ENCODE measurements around the gene COL2A1.

The COL2A1 gene

GRCh38 chr12:48003226-48004052, 837 bp downstream of the COL2A1 start:
- TF ChIP-seq, protein P1, sequence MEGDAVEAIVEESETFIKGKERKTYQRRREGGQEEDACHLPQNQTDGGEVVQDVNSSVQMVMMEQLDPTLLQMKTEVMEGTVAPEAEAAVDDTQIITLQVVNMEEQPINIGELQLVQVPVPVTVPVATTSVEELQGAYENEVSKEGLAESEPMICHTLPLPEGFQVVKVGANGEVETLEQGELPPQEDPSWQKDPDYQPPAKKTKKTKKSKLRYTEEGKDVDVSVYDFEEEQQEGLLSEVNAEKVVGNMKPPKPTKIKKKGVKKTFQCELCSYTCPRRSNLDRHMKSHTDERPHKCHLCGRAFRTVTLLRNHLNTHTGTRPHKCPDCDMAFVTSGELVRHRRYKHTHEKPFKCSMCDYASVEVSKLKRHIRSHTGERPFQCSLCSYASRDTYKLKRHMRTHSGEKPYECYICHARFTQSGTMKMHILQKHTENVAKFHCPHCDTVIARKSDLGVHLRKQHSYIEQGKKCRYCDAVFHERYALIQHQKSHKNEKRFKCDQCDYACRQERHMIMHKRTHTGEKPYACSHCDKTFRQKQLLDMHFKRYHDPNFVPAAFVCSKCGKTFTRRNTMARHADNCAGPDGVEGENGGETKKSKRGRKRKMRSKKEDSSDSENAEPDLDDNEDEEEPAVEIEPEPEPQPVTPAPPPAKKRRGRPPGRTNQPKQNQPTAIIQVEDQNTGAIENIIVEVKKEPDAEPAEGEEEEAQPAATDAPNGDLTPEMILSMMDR (IDR thresholded peaks at IDR 0.05; ENCODE audit: unreplicated experiment in 3 of 3), result no peak
- H3K4me1 Mint-ChIP-seq, result peaks cover 57% of the 10 kb centered on the region
- no peaks in the 10 kb centered on the region for H3K9me3 Mint-ChIP-seq
- H3K27ac Mint-ChIP-seq, result peak overlapping the region in 1 of 3 experiments; percentile 68
- peaks cover 8% of the 10 kb centered on the region for H3K36me3 Mint-ChIP-seq (ENCODE audit: low read depth)
- peaks cover 99% of the 10 kb centered on the region for H3K27me3 Mint-ChIP-seq (ENCODE audit: low read depth)
- H3K4me3 Mint-ChIP-seq, result peak overlapping the region; percentile 88

DNA sequence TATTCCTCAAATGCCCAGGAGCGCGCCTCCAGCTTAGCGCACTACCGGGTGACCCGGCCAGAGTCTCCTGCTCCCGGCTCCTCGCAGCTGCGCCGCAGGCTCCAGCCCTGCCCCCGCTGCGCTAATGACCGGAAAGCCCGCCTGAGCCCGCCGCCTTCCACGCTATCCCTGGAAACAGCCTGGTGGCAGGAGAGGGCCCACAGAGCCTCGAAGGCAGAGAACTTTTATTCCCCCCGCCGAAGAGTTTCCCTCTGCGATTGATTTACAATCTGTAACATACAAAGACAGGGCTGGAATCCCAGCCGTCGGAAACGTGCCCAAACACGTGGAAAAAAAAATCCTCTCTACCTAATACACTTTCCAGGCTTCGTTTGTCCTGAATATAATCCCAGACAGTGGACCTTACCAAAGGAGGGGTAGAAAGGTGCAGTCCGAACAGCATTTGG, 1.5 kb downstream of the COL2A1 start:
- Mint-ChIP-seq H3K27me3 (ENCODE audit: low read depth) (peaks cover 100% of the 10 kb centered on the region), H3K4me1 (peaks cover 57% of the 10 kb centered on the region), H3K4me3 (peak overlapping the region; percentile 88), H3K36me3 (ENCODE audit: low read depth) (peaks cover 14% of the 10 kb centered on the region), H3K9me3 (no peaks in the 10 kb centered on the region), H3K27ac (peak overlapping the region in 1 of 3 experiments; percentile 68)
- TF ChIP-seq, protein P1 (IDR thresholded peaks at IDR 0.05; ENCODE audit: unreplicated experiment in 3 of 3), result no peak

DNA sequence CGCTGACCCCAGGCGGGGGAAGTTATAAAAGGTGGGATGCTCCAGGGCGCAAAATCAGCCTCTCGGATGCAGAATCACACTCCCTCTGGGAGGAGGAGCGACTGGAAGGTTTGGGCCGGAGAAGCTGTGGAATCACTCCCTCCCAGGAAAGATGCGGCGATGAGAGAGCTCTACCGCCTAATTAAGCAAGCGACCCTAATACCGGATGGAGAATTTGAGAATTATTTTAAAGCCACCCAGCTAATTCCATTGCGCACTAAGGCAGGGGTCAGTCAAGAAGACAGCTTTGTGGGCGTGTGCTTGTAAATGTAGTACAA, 1.9 kb downstream of the COL2A1 start:
- TF ChIP-seq, protein P1 (IDR thresholded peaks at IDR 0.05; ENCODE audit: unreplicated experiment in 3 of 3), result no peak
- peaks cover 57% of the 10 kb centered on the region for H3K4me1 Mint-ChIP-seq
- H3K9me3 Mint-ChIP-seq, result no peaks in the 10 kb centered on the region
- H3K27me3 Mint-ChIP-seq (ENCODE audit: low read depth), result peaks cover 97% of the 10 kb centered on the region
- H3K27ac Mint-ChIP-seq, result peak overlapping the region in 1 of 3 experiments; percentile 65
- peaks cover 16% of the 10 kb centered on the region for H3K36me3 Mint-ChIP-seq (ENCODE audit: low read depth)
- H3K4me3 Mint-ChIP-seq, result peak overlapping the region; percentile 88

DNA sequence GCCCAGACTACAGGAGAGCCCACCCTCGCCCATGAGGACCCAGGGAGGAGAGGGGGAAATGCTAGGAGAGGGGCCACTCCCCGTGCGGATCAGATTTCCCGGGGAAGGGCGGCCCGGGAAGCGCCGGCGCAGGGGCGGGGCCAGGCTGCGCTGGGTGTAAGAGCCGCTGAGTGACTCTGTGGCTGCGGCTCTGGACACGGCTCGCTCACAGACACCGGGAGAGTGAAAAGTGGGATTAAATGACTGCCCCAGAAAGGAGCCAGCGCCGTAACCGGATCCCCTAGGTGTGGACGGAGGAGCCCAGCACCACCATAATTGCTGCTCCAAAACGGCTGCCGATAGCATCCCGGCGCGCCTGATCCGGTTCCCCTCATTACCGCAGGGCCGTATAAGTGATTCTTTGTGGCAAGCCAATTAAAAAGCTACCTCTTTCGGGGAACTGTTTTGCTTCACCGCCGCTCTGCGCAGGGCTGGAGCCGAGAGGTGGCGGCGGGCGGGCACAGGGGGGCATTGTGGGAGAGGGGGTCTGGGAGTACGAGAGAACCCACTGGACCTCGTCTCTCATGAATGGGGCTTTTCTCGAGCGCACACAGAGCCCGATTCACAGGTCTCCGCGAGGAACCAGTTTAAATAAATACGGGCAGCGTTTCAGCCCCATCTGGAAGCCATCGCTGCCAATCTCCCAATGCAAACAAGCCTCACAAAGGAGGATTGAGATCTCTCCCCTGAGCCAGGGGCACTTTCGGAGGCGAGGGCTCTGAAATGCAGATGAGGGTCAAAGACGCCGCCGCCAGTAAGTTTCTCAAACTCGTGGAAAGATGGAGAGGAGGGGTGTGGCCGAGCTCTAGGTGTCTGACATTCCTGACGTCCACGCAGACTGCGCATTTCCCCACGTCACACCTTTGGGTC, 2.5 kb downstream of the COL2A1 start:
- Mint-ChIP-seq H3K27ac (peak overlapping the region in 2 of 3 experiments; percentile 41 to 65), H3K4me1 (peaks cover 57% of the 10 kb centered on the region), H3K27me3 (ENCODE audit: low read depth) (peaks cover 91% of the 10 kb centered on the region)

DNA sequence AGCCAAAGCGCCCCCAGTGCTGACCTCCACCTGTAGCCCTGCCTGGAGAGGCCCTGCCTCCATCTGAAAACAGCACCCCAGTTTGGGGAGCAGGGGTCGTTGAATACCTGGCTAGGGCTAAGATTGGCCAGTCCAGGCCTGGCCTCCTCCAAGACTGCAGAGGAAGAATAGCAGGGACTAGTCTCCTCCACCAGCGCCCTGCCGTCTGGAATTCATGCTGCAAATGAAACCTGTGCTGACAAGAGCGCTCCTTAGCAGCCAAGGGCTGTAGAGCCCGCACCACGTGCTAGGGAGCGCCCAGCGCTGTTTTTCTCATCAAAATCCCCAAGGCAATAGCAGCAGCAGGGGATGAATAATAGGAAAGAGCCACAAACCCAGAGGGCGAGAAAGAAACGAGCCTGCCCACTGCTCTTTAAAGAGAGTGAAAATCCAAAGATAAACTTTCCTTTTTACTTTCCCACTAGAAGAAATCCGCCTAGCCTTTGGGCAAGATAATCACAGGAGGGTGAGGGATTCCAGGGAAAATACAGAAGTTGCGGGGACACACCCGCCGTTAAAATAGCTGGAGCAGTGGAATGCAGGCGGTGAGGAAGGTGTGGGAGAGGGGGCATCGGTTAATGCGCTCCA, 3.3 kb downstream of the COL2A1 start:
- Mint-ChIP-seq H3K9me3 (no peaks in the 10 kb centered on the region), H3K27me3 (ENCODE audit: low read depth) (peaks cover 90% of the 10 kb centered on the region), H3K36me3 (ENCODE audit: low read depth) (peaks cover 24% of the 10 kb centered on the region), H3K4me3 (peak overlapping the region; percentile 88), H3K27ac (peak overlapping the region in 2 of 3 experiments; percentile 31 to 41), H3K4me1 (peaks cover 62% of the 10 kb centered on the region)
- TF ChIP-seq, protein P1 (IDR thresholded peaks at IDR 0.05; ENCODE audit: unreplicated experiment in 3 of 3), result no peak

More for the DNA sequence above, 2.5 kb downstream of the COL2A1 start:
- peak overlapping the region; percentile 88 for H3K4me3 Mint-ChIP-seq
- H3K36me3 Mint-ChIP-seq (ENCODE audit: low read depth), result peaks cover 18% of the 10 kb centered on the region
- TF ChIP-seq, protein P1 (IDR thresholded peaks at IDR 0.05; ENCODE audit: unreplicated experiment in 3 of 3), result no peak
- H3K9me3 Mint-ChIP-seq, result no peaks in the 10 kb centered on the region

Measured in nephron (organoid).